ENCODE data around the gene NYNRIN.

NYNRIN gene

DNA sequence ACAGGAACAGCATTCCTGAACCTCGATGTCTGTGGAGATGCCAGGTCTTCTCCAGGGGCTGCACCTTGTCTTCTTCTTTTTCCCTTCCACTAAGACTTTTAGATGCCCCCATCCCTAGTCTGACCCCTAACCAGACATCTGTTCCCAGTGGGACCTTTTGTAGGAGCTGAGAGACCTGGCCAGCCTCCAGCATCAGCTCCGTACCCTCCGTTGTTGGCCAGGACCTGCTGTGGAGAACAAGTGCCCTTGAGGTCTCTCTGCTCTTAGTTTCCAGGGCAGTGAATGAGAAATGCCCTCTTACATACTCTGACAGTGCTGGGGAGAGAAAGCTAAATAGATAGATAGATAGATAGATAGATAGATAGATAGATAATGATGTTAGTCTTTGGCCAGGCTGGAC, 60.5 kb downstream of the NYNRIN start:
- DNase-seq, result no peak

GRCh38 chr14:24461336-24461735, 62.5 kb downstream of the NYNRIN start:
- DNase-seq, result no peak

GRCh38 chr14:24463017-24463883, 64.4 kb downstream of the NYNRIN start:
- no peak for DNase-seq

DNA sequence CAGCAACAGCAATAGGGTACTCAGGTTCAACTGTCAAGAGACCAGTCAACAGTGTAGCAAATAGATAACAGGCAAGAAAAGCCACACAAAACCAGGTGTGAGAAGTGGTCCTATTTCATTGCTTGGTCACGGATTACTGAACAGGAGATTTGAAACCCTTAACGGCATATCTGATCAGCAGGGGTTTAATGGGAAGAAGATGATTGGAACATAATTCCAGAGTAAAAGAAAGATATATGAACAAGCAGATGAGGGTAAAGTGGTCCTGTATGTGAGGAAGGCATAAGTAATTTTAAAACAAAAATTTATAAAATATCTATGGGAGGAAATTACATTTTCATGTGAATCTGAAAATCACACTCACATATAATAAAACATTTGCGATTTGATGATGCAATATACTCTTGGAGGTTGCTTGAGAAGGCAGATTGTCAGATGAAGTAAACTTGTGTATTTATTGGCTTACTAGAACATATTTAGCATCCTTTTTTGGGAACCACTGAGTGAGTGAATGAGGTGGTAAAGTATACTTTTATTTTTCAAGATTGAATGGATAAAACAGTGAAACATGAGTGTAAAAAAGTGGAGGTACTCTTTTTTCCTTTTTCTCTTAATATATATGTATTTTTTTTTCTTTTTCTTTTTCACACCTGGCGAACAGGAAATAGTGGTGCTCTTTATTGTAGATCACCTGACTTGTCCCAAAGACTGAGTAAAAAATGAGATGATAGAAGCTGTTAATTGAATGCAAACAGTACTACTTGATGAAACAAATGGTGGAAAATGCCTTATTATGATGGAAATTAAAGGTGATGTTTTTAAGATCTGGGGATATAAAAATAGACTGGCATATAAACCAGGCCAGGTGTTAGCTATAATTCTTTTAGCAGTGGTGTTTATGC, 65.3 kb downstream of the NYNRIN start:
- DNase-seq, result no peak

DNA sequence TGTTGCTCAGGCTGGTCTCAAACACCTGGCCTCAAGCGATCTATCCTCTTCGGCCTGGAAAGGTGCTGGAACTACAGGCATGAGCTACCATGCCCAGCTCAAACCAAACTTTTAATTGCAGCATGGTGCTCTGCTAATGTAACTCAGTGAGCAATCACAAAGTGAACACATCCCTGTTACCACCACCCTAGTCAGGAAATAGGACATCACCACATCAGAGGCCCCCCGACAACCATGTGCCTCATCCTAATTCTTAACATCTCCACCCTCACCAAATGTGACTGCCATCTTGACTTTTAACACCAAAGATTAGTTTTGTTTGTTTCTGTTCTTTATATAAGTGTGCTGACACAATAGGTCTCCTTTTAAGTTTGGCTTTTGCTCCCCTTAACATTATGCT, 66.6 kb downstream of the NYNRIN start:
- DNase-seq, result no peak

- no peak for DNase-seq
Observed at GRCh38 chr14:24465805-24466204, 67.0 kb downstream of the NYNRIN start.

Data from activated CD4-positive, alpha-beta T cell treated with anti-CD3 and anti-CD28 coated beads, Interleukin-2, amount 50 U/mL, for 48 hours (primary cell).